HL-60 (cell line): ENCODE results near the gene CCDC182.

Experiments
- DNase-seq, 2 experiments: peaks; one replicate each; pipeline ENCODE4 v3.0.0-alpha.2; 2010 to 2020; ENCODE audit warnings: low read depth in 1 of 2, low spot score in 1 of 2
- H3K27ac ChIP-seq: fragments of 250-450 bp; sonication (Bioruptor Pico); replicated peaks from 2 replicates; pipeline ENCODE4 v1.5.1; 2020; ENCODE audit warnings: mild to moderate bottlenecking, moderate library complexity
- H3K27me3 ChIP-seq: fragments of 250-450 bp; sonication (Bioruptor Pico); 2 replicates; pipeline ENCODE4 v1.5.1; 2021; ENCODE audit warnings: mild to moderate bottlenecking, moderate library complexity; ENCODE audit not compliant: insufficient read depth, poor library complexity, severe bottlenecking
- H3K4me3 ChIP-seq: replicated peaks from 2 replicates; pipeline ENCODE4 v1.5.1; 2011; ENCODE audit warnings: mild to moderate bottlenecking, control low read depth, low read length; ENCODE audit not compliant: insufficient read depth
- GABPA ChIP-seq: IDR thresholded peaks from 2 replicates; pipeline ENCODE4 v1.6.1; 2012; ENCODE audit warnings: low read depth
- POLR2AphosphoS5 ChIP-seq: IDR thresholded peaks from 2 replicates; pipeline ENCODE4 v1.6.1; 2012; ENCODE audit warnings: low read depth
- SPI1 ChIP-seq: IDR thresholded peaks from 2 replicates; pipeline ENCODE4 v1.6.1; 2012; ENCODE audit warnings: low read depth, mild to moderate bottlenecking, borderline replicate concordance
- TF ChIP-seq, protein P1 (sequence below): IDR thresholded peaks from one replicate; pipeline ENCODE4 v1.5.1; 2011; ENCODE audit warnings: low read length, control low read depth, inconsistent platforms; ENCODE audit not compliant: insufficient read depth
- TF ChIP-seq, protein P2 (sequence below): IDR thresholded peaks from 2 replicates; pipeline ENCODE4 v1.6.1; 2012; ENCODE audit warnings: low read depth; ENCODE audit not compliant: insufficient replicate concordance

The CCDC182 gene

DNA sequence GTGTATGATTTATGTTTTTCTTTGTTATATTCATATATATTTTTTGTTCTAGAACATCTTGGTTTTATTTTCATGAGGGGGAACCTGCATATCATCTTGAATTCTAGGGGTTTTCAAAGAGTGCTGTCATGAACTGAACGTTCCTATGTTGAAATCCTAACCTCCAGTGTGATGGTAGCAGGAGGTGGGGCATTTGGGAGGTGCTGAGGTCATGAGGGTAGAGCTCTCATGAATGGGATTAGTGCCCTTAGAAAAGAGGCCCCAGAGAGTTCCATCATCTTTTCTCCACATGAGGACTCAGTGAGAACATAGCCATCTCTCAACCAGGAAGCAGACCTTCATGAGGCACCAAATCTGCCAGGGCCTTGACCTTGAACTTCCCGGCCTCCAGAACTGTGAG, 34.6 kb upstream of the CCDC182 start:
- DNase-seq: no peak
- Histone ChIP-seq H3K27me3 (no peaks in the 10 kb centered on the region), H3K4me3 (no peak overlapping the region), H3K27ac (no peak overlapping the region)
- no peak for TF ChIP-seq SPI1
- TF ChIP-seq, protein P1, sequence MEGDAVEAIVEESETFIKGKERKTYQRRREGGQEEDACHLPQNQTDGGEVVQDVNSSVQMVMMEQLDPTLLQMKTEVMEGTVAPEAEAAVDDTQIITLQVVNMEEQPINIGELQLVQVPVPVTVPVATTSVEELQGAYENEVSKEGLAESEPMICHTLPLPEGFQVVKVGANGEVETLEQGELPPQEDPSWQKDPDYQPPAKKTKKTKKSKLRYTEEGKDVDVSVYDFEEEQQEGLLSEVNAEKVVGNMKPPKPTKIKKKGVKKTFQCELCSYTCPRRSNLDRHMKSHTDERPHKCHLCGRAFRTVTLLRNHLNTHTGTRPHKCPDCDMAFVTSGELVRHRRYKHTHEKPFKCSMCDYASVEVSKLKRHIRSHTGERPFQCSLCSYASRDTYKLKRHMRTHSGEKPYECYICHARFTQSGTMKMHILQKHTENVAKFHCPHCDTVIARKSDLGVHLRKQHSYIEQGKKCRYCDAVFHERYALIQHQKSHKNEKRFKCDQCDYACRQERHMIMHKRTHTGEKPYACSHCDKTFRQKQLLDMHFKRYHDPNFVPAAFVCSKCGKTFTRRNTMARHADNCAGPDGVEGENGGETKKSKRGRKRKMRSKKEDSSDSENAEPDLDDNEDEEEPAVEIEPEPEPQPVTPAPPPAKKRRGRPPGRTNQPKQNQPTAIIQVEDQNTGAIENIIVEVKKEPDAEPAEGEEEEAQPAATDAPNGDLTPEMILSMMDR: no peak
- TF ChIP-seq, protein P2, sequence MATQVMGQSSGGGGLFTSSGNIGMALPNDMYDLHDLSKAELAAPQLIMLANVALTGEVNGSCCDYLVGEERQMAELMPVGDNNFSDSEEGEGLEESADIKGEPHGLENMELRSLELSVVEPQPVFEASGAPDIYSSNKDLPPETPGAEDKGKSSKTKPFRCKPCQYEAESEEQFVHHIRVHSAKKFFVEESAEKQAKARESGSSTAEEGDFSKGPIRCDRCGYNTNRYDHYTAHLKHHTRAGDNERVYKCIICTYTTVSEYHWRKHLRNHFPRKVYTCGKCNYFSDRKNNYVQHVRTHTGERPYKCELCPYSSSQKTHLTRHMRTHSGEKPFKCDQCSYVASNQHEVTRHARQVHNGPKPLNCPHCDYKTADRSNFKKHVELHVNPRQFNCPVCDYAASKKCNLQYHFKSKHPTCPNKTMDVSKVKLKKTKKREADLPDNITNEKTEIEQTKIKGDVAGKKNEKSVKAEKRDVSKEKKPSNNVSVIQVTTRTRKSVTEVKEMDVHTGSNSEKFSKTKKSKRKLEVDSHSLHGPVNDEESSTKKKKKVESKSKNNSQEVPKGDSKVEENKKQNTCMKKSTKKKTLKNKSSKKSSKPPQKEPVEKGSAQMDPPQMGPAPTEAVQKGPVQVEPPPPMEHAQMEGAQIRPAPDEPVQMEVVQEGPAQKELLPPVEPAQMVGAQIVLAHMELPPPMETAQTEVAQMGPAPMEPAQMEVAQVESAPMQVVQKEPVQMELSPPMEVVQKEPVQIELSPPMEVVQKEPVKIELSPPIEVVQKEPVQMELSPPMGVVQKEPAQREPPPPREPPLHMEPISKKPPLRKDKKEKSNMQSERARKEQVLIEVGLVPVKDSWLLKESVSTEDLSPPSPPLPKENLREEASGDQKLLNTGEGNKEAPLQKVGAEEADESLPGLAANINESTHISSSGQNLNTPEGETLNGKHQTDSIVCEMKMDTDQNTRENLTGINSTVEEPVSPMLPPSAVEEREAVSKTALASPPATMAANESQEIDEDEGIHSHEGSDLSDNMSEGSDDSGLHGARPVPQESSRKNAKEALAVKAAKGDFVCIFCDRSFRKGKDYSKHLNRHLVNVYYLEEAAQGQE: no peak
- no peak for TF ChIP-seq GABPA
- no peak for TF ChIP-seq POLR2AphosphoS5

DNA sequence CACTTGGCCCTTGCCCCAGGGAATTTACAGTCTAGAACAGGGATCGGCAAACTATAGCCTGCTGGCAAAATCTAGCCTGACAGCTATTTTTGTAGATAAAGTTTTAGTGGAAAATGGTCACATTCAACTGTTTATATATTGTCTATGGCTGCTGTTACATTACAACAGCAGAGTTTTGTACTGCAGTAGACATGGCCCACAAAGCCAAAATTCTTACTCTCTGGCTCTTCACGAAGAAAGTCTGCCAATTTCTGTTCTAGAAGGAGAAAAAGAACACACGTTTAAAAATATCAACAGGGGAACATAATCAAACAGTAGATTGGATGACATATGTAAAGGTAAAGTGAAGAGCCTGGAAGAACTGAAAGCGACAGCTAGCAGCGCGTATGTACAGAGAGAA, 33.2 kb upstream of the CCDC182 start:
- no peak for DNase-seq
- H3K27ac ChIP-seq: no peak overlapping the region
- H3K27me3 ChIP-seq: no peaks in the 10 kb centered on the region
- TF ChIP-seq, protein P1: no peak
- TF ChIP-seq POLR2AphosphoS5: no peak
- TF ChIP-seq SPI1: no peak
- TF ChIP-seq, protein P2: no peak
- no peak for TF ChIP-seq GABPA
- no peak overlapping the region for H3K4me3 ChIP-seq

DNA sequence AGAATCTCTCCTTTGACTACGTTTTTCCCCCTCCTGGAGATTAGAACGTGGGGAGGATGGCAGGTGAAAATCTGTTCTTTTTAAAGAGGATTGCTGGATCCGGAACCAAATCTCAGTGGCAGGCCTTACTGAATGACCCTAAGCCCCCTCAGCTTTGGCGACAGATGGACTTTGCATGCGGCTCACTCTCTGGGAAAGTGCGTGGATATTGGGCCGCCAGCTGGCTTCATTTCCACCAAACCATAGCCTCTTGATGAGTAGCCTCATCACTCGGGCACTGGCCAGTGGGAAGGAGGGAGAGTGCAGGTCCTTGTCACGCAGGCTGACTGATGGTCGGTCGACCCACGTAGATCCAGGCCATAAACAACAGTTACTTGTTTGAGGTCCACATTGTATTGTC, 31.3 kb upstream of the CCDC182 start:
- Histone ChIP-seq H3K27me3 (peaks cover 3% of the 10 kb centered on the region), H3K27ac (no peak overlapping the region), H3K4me3 (no peak overlapping the region)
- no peak for DNase-seq
- TF ChIP-seq, protein P2: no peak
- TF ChIP-seq POLR2AphosphoS5 (no peak), SPI1 (no peak), GABPA (no peak)
- TF ChIP-seq, protein P1: no peak
